Activated naive CD8-positive, alpha-beta T cell treated with anti-CD3 and anti-CD28 coated beads, Interleukin-2, amount 50 U/mL, for 24 hours (primary cell): ENCODE data around the gene RTBDN.

Source experiments
- ATAC-seq: fragments of 150-1000 bp; cut with Tn5 transposase; one replicate; pipeline ENCODE4 v1.10.0; 2021
- DNase-seq: peaks from one replicate; pipeline ENCODE4 v3.0.0; 2021
- H3K27ac Mint-ChIP-seq: one replicate; pipeline ENCODE4 v1.8.0; 2021; ENCODE audit warnings: mild to moderate bottlenecking, mixed read lengths
- H3K27me3 Mint-ChIP-seq: one replicate; pipeline ENCODE4 v1.8.0; 2021; ENCODE audit warnings: mixed read lengths
- H3K36me3 Mint-ChIP-seq: one replicate; pipeline ENCODE4 v1.8.0; 2021; ENCODE audit warnings: low read depth, mixed read lengths
- H3K4me1 Mint-ChIP-seq: one replicate; pipeline ENCODE4 v1.8.0; 2021; ENCODE audit warnings: mixed read lengths
- H3K4me3 Mint-ChIP-seq: one replicate; pipeline ENCODE4 v1.8.0; 2021; ENCODE audit warnings: mild to moderate bottlenecking, moderate library complexity, mixed read lengths
- H3K9me3 Mint-ChIP-seq: one replicate; pipeline ENCODE4 v1.8.0; 2021; ENCODE audit warnings: mixed read lengths

RTBDN gene

GRCh38 chr19:12777217-12778016, 57.0 kb downstream of the RTBDN start:
- no peaks in the 10 kb centered on the region for H3K9me3 Mint-ChIP-seq
- H3K4me1 Mint-ChIP-seq, result peaks cover 52% of the 10 kb centered on the region
- ATAC-seq, result peak; percentile 34
- no peaks in the 10 kb centered on the region for H3K27me3 Mint-ChIP-seq
- DNase-seq, result peak; percentile 90
- peak overlapping the region; percentile 85 for H3K27ac Mint-ChIP-seq
- no peaks in the 10 kb centered on the region for H3K36me3 Mint-ChIP-seq
- H3K4me3 Mint-ChIP-seq, result peak overlapping the region; percentile 84
